IPS-NIHi7 (cell line): ENCODE measurements around the gene PPP1R37.

Source experiments
- DNase-seq: peaks from one replicate; pipeline ENCODE4 v3.0.0; 2012; ENCODE audit warnings: mixed read lengths; ENCODE audit errors: extremely low spot score

The PPP1R37 gene

GRCh38 chr19:45137179-45137761, 44.3 kb downstream of the PPP1R37 start:
- no peak for DNase-seq

GRCh38 chr19:45138303-45138751, 45.3 kb downstream of the PPP1R37 start:
- no peak for DNase-seq

DNA sequence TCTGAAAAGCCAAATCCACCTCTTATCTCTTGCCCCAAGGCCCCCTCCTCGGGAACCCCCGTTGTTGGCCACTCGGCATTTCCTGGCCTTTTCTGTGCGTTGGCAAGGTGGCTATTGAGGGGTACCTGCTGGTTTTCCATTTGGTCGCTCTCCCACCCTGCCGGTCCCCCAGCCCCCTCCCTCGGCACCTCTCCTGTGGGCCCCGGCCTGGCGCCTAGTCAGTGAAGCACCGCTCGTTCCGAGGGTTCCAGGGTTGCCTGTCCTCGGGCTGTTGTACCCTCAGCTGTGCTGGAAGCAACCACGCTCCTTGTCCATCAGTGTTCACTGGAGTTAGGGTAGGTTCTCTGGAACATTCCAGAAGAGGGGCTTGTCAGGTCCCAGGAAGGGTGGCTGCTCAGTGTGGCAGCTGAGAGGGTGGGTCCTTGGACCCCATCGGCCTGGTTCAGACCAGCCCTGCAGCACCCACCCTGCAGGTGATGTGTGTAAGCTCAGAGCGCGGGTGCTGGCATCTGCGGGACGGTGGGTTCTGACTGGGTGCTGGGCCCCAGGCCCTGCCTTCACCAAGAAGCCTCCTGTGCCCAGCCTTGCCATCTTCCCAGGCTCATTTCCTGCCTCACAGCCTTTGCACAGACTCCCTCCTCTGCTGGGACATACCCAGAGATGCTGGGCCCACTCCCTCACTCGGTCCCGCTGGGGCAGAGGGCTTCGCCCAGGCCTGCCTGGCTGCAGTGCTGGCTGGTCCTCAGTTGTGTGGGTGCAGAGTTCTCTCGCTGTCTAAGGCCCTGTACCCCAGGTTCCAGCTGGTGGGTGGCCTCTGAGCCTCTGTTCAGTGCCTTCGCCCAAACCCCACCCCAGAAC, 46.5 kb downstream of the PPP1R37 start:
- DNase-seq: no peak

GRCh38 chr19:45140144-45140503, 47.1 kb downstream of the PPP1R37 start:
- no peak for DNase-seq

GRCh38 chr19:45140533-45140932, 47.6 kb downstream of the PPP1R37 start:
- DNase-seq: no peak

DNA sequence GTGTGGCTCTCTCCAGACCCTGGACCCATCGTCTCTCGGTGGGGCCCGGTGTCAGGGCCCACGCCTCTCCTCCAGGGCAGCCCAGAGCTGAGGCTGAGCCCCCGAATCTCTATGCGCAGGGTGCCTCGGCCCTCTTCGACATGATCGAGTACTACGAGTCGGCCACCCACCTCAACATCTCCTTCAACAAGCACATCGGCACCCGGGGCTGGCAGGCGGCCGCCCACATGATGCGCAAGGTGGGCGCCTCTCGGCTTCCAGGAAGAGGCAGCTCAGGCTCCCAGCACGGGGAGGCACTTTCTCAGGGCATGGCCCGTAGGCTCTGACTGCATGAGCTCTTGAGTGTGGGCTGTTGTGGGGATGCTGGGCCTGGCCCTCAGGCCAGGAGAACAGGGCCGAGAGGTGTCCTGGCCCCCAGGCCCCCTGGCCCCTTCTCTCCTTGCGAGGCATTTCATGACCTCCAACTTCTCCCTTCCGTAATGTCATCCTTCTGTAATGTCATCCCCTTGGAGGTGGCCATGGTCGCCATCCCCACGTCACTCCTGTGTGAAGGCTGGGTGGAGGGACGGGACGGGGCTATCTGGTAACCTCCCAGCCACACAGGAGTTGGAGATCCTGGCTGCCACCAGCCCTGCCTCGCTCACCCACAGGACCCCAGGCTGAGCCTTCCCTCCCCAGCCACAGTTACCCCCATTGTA, 48.4 kb downstream of the PPP1R37 start:
- DNase-seq: no peak

DNA sequence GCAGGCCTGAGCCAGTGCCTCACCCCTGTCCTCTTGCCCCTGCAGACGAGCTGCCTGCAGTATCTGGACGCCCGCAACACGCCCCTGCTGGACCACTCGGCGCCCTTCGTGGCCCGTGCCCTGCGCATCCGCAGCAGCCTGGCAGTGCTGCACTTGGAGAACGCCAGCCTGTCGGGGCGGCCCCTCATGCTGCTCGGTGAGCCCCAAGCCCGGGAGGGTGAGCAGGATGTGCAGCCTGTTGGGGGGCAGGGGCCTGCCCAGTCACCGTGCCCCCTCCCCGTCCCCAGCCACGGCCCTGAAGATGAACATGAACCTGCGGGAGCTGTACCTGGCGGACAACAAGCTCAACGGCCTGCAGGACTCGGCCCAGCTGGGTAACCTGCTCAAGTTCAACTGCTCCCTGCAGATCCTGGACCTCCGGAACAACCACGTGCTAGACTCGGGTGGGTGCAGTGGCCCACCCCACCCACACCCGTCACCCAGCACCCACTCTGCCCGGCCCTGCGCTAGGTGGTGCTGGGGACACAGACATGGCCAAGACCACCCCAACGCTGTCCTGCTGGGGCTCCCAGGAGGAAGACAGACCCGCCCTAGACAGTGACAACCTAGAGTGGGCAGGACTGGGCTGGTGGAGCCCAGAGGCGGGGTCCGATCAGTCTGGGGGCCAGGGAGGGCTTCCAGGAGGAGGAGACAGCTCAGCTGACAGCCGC, 49.2 kb downstream of the PPP1R37 start:
- no peak for DNase-seq

GRCh38 chr19:45142726-45143110, 49.7 kb downstream of the PPP1R37 start:
- DNase-seq: no peak

- no peak for DNase-seq
Measured at GRCh38 chr19:45144431-45145269, 51.7 kb downstream of the PPP1R37 start.

DNA sequence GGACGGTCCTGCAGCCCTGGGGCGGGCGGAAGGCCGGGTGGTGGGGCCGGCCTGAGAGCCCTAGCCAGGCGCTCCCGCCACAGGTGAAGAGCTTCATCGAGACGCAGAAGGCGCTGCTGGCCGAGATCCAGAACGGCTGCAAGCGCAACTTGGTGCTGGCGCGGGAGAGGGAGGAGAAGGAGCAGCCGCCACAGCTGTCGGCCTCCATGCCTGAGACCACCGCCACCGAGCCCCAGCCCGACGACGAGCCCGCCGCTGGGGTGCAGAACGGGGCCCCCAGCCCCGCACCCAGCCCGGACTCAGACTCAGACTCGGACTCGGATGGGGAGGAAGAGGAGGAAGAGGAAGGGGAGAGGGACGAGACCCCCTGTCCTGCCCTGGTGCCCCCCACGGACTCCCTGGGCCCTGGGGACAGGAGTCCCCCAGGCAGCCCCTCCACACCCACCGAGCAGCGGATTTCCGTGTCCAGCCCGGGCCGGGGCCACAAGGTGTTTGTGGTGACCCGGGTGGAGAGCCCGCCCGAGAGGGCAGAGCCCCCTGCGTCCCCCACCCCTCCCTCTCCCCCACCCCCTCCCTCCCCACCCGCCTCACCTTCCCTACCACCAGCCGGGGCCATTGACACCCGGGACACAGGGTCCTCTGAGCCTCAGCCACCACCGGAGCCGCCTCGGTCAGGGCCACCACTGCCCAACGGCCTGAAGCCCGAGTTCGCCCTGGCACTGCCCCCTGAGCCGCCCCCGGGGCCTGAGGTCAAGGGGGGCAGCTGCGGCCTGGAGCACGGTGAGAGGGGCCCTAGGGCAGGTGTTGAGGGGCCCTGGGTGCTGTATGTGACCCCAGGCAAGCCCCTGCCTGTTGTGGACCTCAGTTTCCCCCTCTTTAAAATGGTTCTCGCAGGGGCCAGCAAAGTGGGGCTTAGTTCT, 52.6 kb downstream of the PPP1R37 start:
- no peak for DNase-seq

GRCh38 chr19:45146251-45146650, 53.3 kb downstream of the PPP1R37 start:
- DNase-seq: no peak

- no peak for DNase-seq
Measured at GRCh38 chr19:45146741-45147205, 53.8 kb downstream of the PPP1R37 start.

DNA sequence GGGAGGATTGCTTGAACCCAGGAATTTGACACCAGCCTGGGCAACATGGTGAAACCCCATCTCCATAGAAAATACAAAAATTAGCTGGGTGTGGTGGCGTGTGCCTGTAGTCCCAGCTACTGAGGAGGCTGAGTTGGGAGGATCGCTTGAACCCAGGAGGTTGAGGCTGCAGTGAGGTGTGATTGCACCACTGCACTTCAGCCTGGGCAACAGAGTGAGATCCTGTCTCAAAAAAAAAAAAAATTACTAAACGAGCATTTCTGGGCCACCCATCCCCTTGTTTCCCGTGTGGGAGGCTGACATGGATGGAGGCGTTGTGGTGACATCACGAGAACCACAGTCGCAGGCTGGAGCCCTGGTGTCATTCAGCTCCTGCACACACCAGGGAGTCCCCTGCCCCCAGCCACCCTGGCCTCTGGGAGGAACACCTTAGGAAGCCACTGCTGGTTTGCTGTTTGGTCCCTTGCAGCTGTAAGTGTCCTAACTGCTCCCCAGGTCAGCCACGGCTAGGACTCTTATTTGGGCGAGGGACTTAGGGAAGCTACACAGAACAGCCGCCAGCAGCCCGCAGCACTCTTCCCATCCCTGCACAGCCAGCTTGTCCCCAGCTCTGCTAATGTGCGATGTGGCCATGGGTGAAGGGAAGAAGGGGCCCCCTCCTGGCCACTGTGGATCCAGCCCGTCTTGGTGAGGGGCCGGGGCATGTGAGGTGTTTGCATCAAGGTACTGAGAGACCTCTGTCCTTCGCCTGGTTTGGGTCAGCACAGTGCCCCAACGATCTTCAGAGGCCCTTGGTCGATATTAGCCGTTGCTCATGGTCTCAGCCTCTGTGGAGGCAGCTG, 55.1 kb downstream of the PPP1R37 start:
- DNase-seq: peak; percentile 62

DNA sequence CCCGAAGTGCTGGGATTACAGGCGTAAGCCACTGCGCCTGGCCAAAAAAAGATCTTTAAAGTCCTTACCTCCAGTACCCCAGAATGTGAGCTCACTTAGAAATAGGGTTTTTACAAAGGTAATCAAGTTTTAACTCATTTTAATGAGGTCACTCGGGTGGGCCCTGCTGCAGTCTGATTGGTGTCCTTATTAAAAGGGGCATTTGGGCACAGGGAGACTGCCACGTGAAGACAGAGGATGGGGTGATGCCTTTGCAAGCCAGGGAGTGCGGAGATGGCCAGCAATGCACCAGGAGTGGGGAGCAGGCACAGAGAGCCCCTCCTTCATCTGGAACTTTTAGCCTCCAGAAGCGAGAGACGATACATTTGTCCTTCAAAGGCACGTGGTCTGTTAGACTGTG, 56.1 kb downstream of the PPP1R37 start:
- DNase-seq: no peak

GRCh38 chr19:45150180-45150579, 57.2 kb downstream of the PPP1R37 start:
- no peak for DNase-seq

DNA sequence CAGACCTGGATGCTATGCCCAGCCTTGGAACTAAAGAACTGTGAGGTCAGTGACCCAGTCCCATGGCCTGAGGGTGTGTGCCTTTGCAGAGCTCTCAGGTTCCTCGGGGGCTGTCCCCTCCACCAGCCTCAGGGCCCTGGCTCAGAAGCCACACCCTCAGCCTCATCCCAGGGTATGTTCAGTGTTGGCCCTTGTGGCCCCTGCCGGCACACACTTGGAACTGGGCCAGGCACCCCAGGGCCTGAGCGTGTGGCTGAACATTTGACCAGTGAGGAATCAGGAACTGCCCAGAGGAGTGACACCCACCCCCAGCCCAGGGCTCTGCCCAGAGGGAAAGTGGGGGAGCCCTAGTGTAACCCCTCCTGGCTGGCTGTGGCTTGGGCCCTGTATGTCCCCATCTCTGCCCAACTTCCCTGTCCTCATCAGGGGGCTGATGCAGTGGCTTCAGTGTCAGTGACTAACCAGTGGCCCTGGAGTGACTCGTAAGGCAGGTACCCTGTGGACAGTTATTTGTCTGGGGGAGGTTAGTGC, 57.8 kb downstream of the PPP1R37 start:
- DNase-seq: no peak

GRCh38 chr19:45151320-45151719, 58.3 kb downstream of the PPP1R37 start:
- DNase-seq: no peak

- no peak for DNase-seq
Measured at GRCh38 chr19:45151821-45152503, 59.0 kb downstream of the PPP1R37 start.
